ENCODE measurements around the gene ARSG.
A peak's percentile ranks its signal among the peaks of the same experiment; 100 is the strongest.

ARSG gene

GRCh38 chr17:68456339-68457167 is 165.3 kb downstream of the ARSG start:
- DNase-seq: no peak

GRCh38 chr17:68457168-68457538 is 165.9 kb downstream of the ARSG start, which contains the start of gene WIPI1:
TSS of gene WIPI1 (minus strand) at chr17:68457496. CDS start at chr17:68457421, 75 bp downstream.
- DNase-seq: no peak

GRCh38 chr17:68457539-68458259 is 166.4 kb downstream of the ARSG start:
- DNase-seq: peak; percentile 90

GRCh38 chr17:68458260-68459036 is 167.2 kb downstream of the ARSG start:
- no peak for DNase-seq

- no peak for DNase-seq
These were observed 167.8 kb downstream of the ARSG start for GRCh38 chr17:68459037-68459639.

GRCh38 chr17:68460146-68460545 is 168.9 kb downstream of the ARSG start:
- DNase-seq: no peak

GRCh38 chr17:68460715-68461114 is 169.4 kb downstream of the ARSG start:
- no peak for DNase-seq

- no peak for DNase-seq
These were observed 169.8 kb downstream of the ARSG start for GRCh38 chr17:68461122-68461539.

- no peak for DNase-seq
These were observed 170.3 kb downstream of the ARSG start for GRCh38 chr17:68461589-68461988.

GRCh38 chr17:68462381-68463210 is 171.3 kb downstream of the ARSG start:
- DNase-seq: peak; percentile 56

- no peak for DNase-seq
These were observed 172.1 kb downstream of the ARSG start for GRCh38 chr17:68463211-68464019.

GRCh38 chr17:68468334-68468733 is 177.0 kb downstream of the ARSG start:
- DNase-seq: no peak

- DNase-seq: no peak
These were observed 177.5 kb downstream of the ARSG start for GRCh38 chr17:68468788-68469187.

Measured in NCI-H2081 treated with DMSO at 0.1 percent for 48 hours (cell line).